Hepatic stellate cell (primary cell): ENCODE results near the gene RNASE8.

Experiments used
- DNase-seq: peaks from one replicate; pipeline ENCODE4 v3.0.0; 2011; ENCODE audit warnings: low spot score

Gene RNASE8

DNA sequence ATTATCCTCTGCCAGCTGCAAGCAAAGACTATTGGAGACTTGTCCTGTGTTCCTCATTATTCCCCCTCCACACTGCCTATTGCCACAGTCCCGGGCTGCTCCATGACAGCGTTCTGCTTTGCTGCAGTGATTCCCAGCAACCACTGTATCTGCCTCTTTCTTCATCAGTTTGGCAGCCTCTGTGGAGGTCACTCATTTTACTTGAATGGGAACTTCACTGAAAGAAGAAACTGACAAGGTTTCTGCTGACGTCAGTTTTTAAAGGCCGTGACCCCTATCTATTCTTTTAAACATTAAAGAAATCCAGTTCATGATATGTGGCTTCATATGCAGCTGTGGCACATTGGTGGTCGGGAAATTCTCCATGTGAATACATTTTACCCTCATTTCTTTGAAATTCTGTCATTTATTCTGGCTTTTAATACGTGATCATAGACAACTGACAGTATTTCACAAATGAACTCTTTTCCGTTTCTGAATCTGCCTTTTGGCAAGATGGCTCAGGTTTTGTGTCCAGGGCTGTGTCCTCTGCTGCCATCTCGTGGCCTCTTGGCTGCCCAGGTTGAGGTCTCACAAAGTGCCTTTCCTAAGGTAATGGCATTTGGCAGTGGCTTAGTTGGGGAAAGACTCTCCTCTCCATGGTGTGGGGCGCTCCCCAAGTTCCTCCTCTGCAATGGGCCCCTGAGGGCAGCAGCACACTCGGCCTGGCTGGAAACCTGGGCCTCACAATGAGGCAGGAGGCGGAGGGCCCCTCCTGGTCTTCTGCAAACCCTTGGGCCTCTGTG, 49.1 kb downstream of the RNASE8 start:
- peak; percentile 67 for DNase-seq

DNA sequence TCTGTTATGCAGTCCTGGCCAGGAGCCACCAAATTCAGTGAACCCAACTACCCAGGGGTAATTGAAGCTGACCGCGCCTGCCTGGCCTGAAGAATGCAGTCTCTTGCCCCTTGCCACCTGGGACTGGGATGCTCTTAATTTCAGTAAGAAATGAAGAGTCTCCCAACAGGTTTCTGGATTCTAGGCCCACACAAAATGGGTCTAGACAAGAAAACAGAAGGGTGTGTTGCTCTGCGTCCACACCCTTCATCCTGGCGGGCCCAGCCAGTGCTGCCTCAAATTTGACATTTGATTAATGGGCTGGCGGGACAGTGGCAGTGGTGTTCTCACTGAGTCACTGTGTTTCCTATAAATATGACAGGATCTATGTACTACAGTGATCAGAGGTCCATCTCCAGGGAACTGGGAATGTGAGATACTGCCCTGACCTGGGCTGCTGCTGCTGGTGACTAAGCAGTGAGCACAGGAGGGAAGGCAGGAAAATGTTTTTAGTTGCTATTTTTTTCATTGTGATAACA, 49.7 kb downstream of the RNASE8 start:
- DNase-seq: no peak
